Mesodermal cell (in vitro differentiated cells): ENCODE data around the gene INPP5D.

Experiments used
- H3K27ac ChIP-seq: 2 replicates; pipeline ENCODE4 v1.7.0; 2013; ENCODE audit warnings: mild to moderate bottlenecking, low read depth, low read length, moderate library complexity; ENCODE audit not compliant: severe bottlenecking
- H3K36me3 ChIP-seq: 2 replicates; pipeline ENCODE4 v1.7.1; 2013; ENCODE audit warnings: mild to moderate bottlenecking, low read length, moderate library complexity; ENCODE audit not compliant: control insufficient read depth, insufficient read depth
- H3K4me1 ChIP-seq: one replicate; pipeline ENCODE4 v1.7.1; 2013; ENCODE audit warnings: mild to moderate bottlenecking, low read length; ENCODE audit not compliant: insufficient read depth, control insufficient read depth, poor library complexity, severe bottlenecking
- H3K4me3 ChIP-seq: 2 replicates; pipeline ENCODE4 v1.7.0; 2013; ENCODE audit warnings: low read length, control low read depth, mild to moderate bottlenecking; ENCODE audit not compliant: insufficient read depth, poor library complexity, severe bottlenecking; ENCODE audit errors: extremely low read depth
- H3K9me3 ChIP-seq: 2 replicates; pipeline ENCODE4 v1.7.1; 2013; ENCODE audit warnings: mild to moderate bottlenecking, low read length, moderate library complexity; ENCODE audit not compliant: control insufficient read depth
- WGBS, 2 experiments: methylation state at CpG; one replicate each; pipeline ENCODE4 v1.1.5; 2013; ENCODE audit warnings: missing lambda C conversion rate in 2 of 2; ENCODE audit not compliant: insufficient coverage in 2 of 2; 5-methylcytosine and 5-hydroxymethylcytosine counted together

Gene INPP5D

DNA sequence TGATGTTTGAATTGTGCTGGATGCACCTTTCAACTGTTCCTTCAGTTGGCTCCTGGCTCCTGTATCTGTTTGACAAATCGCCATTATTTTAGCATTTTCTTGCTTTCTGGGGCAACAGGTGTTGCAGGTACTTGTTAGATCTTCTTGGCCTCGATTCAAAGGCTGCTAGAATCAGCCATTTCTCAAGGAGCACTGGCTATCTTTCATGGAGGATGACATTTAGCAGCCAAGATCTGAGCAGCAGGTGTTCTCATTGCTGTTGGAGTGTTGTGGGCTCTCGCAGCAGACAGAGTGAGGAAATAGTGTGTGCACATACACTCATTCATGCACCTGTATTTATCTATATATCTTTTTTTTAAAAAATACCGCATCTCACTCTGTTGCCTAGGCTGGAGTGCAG lies 52.2 kb downstream of the INPP5D start:
- 79 to 89% methylated on average over 2 to 3 of the region's 4 CpGs for WGBS, 2 experiments
- Histone ChIP-seq H3K4me1 (no peaks in the 10 kb centered on the region), H3K4me3 (no peak overlapping the region), H3K36me3 (no peaks in the 10 kb centered on the region), H3K27ac (no peak overlapping the region), H3K9me3 (no peaks in the 10 kb centered on the region)

DNA sequence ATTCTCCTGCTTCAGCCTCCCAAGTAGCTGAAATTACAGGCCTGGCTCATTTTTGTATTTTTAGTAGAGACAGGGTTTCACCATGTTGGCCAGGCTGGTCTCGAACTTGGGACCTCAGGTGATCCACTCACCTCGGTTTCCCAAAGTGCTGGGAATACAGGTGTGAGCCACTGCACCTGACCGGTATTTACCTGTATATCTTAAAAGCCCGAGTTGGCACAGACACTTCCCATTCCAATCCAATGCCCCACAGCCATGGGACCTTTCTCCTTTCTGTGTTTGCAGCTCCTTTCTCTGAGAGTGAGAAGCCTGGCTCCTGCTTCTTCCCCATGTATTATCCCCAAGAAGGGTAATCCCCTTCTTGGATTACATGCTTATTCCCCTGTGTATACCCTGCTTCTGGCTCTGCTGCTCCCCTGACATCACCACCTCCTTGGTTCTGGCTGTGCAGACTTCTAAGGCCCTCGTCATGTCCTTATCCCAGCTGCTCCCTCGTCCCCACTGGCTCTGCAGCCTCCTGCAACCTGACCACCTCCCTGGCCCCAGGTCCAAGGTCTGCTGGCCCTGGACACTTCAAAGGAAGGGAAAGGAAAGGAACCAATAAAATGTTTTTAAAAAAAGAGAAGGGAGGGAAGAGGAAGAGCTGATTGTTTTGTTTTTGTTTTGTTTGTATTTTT lies 52.8 kb downstream of the INPP5D start:
- no peak overlapping the region for H3K27ac ChIP-seq
- no peaks in the 10 kb centered on the region for H3K36me3 ChIP-seq
- no peaks in the 10 kb centered on the region for H3K9me3 ChIP-seq
- 88 to 95% methylated on average over 4 of the region's 6 CpGs for WGBS, 2 experiments
- H3K4me3 ChIP-seq = no peak overlapping the region
- no peaks in the 10 kb centered on the region for H3K4me1 ChIP-seq

DNA sequence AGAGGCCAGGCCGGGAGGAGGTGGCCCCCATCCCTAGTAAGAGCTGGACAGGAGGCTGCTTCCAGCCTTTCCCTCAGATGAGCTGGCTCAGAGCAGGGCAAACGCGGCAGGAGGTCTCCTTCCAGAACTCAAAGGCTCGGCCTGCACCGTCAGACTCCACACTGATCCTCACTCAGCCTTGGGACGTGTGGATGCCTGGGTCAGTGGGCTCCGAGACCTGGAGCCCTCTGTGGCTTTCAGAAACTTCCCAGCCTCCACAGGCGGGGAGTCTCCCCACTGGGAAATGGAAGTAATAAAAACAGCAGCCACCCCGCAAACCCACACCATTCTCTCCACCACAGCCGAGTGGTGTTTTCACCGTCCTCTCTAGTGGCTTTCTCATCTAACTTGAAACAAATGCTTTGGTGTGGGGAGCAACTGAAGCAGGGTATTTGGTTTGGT lies 54.3 kb downstream of the INPP5D start:
- Histone ChIP-seq H3K4me3 (no peak overlapping the region), H3K36me3 (no peaks in the 10 kb centered on the region), H3K4me1 (no peaks in the 10 kb centered on the region), H3K9me3 (no peaks in the 10 kb centered on the region), H3K27ac (no peak overlapping the region)
- WGBS, 2 experiments = 80 to 81% methylated on average over 5 to 6 of the region's 11 CpGs

DNA sequence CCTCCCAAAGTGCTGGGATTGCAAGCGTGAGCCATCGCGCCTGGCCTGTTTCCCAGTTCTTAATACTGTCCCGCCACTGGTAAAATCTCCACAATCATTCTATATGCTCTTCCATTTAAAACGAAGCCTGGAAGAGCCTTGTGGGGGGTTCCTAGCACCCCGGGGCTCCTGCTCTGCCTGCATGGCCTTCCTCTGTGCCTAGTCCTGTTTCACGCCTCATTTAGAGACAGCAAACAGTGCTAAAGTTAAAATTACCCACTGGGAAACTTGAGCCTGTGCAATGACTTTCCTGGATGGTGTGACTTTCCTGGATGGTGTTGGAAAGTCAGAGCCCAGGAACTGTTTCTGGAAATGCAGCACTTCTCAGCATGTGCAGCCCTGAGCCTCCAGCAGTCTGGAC lies 55.0 kb downstream of the INPP5D start:
- no peak overlapping the region for H3K27ac ChIP-seq
- no peaks in the 10 kb centered on the region for H3K36me3 ChIP-seq
- 86 to 91% methylated on average over 6 to 7 of the region's 7 CpGs for WGBS, 2 experiments
- no peaks in the 10 kb centered on the region for H3K9me3 ChIP-seq
- no peaks in the 10 kb centered on the region for H3K4me1 ChIP-seq
- no peak overlapping the region for H3K4me3 ChIP-seq

DNA sequence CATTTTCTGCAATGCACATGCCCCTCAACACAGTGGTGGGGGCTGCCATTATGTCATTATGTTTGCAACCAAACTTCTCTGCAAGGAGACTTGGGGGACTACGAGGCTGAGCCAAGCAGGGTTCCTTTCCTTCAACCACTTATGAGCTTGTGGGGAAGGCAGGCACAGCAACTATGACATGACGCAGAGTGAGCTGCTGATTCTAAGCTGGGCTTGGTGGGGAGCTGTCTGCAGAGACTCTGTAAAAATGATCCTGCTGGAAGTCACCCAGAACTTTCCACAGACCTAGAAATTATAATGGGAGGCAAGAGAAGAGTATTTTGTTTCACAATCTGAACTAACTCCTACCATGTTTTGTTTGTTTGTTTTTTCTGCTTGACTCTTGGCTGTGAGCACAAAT lies 55.6 kb downstream of the INPP5D start:
- Histone ChIP-seq H3K27ac (no peak overlapping the region), H3K9me3 (no peaks in the 10 kb centered on the region), H3K4me3 (no peak overlapping the region), H3K36me3 (no peaks in the 10 kb centered on the region), H3K4me1 (no peaks in the 10 kb centered on the region)
- WGBS, 2 experiments = 71% methylated on average over 1 of the region's 2 CpGs; no CpG with 5 or more reads in 1 of the 2 experiments

DNA sequence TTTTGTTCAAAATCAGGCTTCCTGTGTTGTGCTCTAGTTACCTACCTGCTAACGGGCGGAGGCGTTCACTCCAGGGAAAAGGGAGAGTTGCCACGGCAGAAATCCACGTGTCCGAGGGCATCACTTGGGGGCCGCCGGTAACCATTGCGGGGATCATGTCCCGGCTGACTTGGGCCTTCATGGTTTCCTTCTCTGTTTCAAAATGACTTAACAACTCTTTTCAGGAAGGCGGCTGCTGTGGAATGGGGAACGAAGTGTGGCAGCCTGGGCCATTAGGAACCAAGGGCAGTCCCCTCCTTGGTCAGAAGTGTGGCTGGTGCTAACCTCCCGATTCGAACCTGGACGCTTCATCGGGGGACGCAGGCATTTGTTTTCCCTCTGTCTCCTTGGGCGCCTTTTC lies 56.8 kb downstream of the INPP5D start:
- Histone ChIP-seq H3K36me3 (no peaks in the 10 kb centered on the region), H3K4me3 (no peak overlapping the region), H3K4me1 (no peaks in the 10 kb centered on the region), H3K27ac (no peak overlapping the region), H3K9me3 (no peaks in the 10 kb centered on the region)
- 86 to 88% methylated on average over 17 to 18 of the region's 18 CpGs for WGBS, 2 experiments

DNA sequence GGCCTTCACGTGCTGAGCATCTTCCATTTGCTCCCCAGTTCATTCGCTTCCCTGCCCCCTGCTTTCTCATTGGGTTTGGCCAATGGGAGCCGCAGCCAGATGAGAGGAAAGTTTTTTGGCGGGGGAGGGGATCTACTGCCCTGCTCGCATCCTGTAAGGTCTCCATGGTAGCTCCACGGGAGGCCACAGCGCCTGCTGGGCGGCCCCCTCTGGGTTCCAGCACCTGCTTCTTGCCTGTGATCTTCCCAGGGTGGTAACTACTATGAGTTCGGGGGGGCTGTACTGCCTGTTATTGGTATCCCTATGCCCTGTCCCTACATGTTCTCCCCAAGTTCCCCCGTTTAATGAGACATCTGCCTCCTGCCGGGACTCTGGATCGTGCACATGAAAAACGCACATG lies 57.2 kb downstream of the INPP5D start:
- Histone ChIP-seq H3K36me3 (no peaks in the 10 kb centered on the region), H3K4me3 (no peak overlapping the region), H3K9me3 (no peaks in the 10 kb centered on the region), H3K27ac (no peak overlapping the region), H3K4me1 (no peaks in the 10 kb centered on the region)
- WGBS, 2 experiments = 77 to 82% methylated on average over 9 to 13 of the region's 13 CpGs

DNA sequence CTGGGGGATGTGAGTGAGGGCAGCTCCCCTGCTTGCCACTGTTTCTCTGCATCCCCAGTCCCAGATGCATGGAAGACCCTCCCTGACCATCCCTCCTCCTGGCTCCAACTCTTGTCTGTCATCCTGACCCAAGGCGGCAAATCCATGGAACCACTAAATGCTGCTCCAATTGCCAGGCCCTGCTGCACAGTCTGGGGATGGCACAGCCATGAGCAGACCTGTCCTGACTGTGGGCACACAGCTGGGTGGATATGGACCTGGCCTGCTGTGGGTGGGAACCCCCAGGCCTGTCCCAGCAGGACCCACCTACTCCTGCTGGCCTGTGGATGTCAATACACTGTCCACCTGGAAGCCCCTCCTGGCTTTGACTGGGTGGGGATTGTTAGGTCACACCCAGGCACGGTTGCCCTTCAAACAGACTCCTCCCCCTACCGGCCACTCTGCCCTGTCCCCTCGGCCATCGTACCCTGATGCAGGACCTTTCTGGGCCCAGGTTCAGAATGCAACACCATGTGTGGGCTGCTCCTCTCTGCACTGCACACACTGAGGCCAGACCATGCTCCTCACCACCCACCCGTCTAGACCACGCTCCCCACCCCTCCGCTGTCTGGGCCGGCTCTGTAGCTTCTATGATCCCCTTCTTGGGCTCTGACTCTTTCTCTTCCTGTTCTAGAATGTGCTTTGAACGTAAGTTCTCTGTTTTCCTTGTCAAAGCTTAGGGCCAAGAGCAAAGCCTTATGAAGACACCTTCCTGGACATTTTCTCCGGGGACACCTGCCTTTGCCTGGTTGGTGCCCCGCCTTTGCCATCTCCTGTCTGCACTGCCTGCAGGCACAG lies 57.9 kb downstream of the INPP5D start:
- 89 to 93% methylated on average over 9 to 11 of the region's 12 CpGs for WGBS, 2 experiments
- Histone ChIP-seq H3K27ac (no peak overlapping the region), H3K4me1 (no peaks in the 10 kb centered on the region), H3K36me3 (no peaks in the 10 kb centered on the region), H3K9me3 (no peaks in the 10 kb centered on the region), H3K4me3 (no peak overlapping the region)

DNA sequence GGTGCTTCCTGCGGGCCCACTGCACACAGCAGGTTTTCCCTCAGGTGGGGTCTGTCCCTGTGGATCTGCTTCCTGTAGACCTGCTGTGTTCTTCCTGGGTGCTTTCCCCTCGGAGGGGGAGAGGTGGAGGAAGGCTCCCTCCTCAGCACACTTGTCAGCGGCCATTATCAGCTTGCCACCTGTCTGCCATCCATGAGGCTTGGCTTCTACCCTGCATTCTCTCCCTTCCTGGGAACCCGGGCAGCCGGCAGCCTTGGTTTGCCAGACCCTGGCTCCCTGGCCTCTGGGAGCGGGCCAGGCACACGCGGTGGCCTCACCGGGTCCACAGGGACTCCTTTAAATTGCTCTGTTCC lies 58.5 kb downstream of the INPP5D start:
- Histone ChIP-seq H3K4me3 (no peak overlapping the region), H3K36me3 (no peaks in the 10 kb centered on the region), H3K4me1 (no peaks in the 10 kb centered on the region), H3K27ac (no peak overlapping the region), H3K9me3 (no peaks in the 10 kb centered on the region)
- WGBS, 2 experiments = 78 to 96% methylated on average over 4 of the region's 9 CpGs

DNA sequence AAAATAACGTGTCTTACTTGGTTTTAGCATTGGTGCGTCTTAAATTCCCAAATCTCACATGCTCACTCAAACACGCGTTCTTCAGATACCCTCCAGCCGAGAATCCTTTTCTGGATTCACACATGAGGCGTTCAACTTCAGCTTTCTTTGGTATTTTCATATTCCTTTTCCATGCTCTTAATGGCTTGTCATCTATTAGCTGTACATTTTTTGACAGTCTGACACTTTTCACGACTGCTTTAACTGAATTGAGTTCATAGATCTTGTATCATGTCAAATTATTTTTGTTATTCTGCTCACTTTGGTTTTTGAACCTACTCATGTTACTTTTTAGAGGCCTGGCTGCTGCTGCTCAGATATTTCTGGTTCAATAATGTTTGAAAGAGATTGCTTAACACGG lies 59.0 kb downstream of the INPP5D start:
- WGBS, 2 experiments = 95 to 99% methylated on average over 6 to 7 of the region's 8 CpGs
- Histone ChIP-seq H3K9me3 (no peaks in the 10 kb centered on the region), H3K36me3 (no peaks in the 10 kb centered on the region), H3K4me1 (no peaks in the 10 kb centered on the region), H3K4me3 (no peak overlapping the region), H3K27ac (no peak overlapping the region)

DNA sequence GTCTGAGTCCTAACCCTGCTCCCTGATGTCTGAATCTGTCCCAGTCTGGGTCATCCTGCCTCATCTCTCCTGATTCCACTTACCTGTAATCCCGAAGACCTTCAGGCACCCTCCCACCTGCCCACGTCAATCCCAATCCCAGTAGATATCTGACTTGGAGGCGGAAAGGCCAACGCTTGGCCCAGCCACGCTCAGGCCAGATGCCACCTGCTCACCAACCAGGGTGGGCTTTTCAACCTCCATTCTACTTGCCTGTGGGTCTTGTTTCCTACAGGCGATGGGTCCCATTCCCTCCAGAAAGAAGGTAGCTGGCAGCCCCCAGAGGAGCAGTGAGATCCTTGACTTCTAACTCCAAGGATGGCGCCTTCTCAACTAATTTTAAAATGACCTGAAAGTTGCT lies 59.7 kb downstream of the INPP5D start:
- WGBS, 2 experiments = 92 to 95% methylated on average over 6 to 7 of the region's 7 CpGs

More for the DNA sequence above, 59.7 kb downstream of the INPP5D start:
- no peak overlapping the region for H3K27ac ChIP-seq
- H3K4me1 ChIP-seq = no peaks in the 10 kb centered on the region
- no peak overlapping the region for H3K4me3 ChIP-seq
- H3K9me3 ChIP-seq = no peaks in the 10 kb centered on the region
- H3K36me3 ChIP-seq = no peaks in the 10 kb centered on the region
